Thyroid gland (tissue), 4 donors: ENCODE data around the gene PUM2. TPM values are rescaled to one million over a fixed set of nuclear protein-coding genes. Genes with fewer than 3 reads are reported as not detected.

Experiments used
- DNase-seq, 2 donors: peaks; one replicate each; pipeline ENCODE4 v3.0.0-alpha.2; 2019
- H3K27ac ChIP-seq, 3 donors: fragments of 200-600 bp; sonication (generic); 1 replicate in 2 of 3; 2 replicates in 1 of 3; pipeline ENCODE4 v1.5.1; 2016 to 2019; ENCODE audit warnings: mild to moderate bottlenecking in 1 of 3, moderate library complexity in 1 of 3
- H3K27me3 ChIP-seq: fragments of 200-600 bp; sonication (generic); one replicate; pipeline ENCODE4 v1.5.1; 2019
- H3K36me3 ChIP-seq, 2 donors: fragments of 200-600 bp; sonication (generic); one replicate each; pipeline ENCODE4 v1.5.1; 2016 to 2019
- H3K4me1 ChIP-seq, 2 donors: fragments of 200-600 bp; sonication (generic); one replicate each; pipeline ENCODE4 v1.5.1; 2017 to 2019
- H3K4me3 ChIP-seq, 3 donors: fragments of 200-600 bp; sonication (generic); replicated peaks in 1 of 3; 1 replicate in 2 of 3; 2 replicates in 1 of 3; pipeline ENCODE4 v1.5.1; 2016; ENCODE audit warnings: mild to moderate bottlenecking in 1 of 3
- H3K9me3 ChIP-seq: fragments of 200-600 bp; sonication (generic); one replicate; pipeline ENCODE4 v1.5.1; 2017
- CTCF ChIP-seq, 6 experiments: fragments of 200-600 bp in 3 of 6; fragments of 450-650 bp in 3 of 6; sonication (generic) in 3 of 6; IDR thresholded peaks; one replicate each; pipeline ENCODE4 v1.5.1; 2016 to 2019; ENCODE audit warnings: antibody characterized with exemption in 6 of 6, mild to moderate bottlenecking in 2 of 6, inconsistent platforms in 1 of 6, moderate library complexity in 1 of 6
- POLR2A ChIP-seq, 2 donors: fragments of 450-650 bp; IDR thresholded peaks; one replicate each; pipeline ENCODE4 v1.6.1; 2017; ENCODE audit warnings: antibody characterized with exemption in 2 of 2, mild to moderate bottlenecking in 2 of 2, moderate library complexity in 1 of 2
- WGBS, 2 donors: methylation state at CpG; one replicate each; pipeline ENCODE4 v1.1.5; 2017; 5-methylcytosine and 5-hydroxymethylcytosine counted together
- intact Hi-C: fragments of 100-400 bp; cut with DNase I; formaldehyde crosslinking; loops from one replicate; pipeline ENCODE4 v1.15.1; 2023
- total RNA-seq, 4 donors: library from RNA; depleted of rRNA; stranded (reverse); fragments of >200 nt; gene quantifications; one replicate each; pipeline ENCODE4 v1.2.3, GENCODE V29; 2016

The PUM2 gene
- total RNA-seq, 4 donors from 2014 or later, result 87.5 to 102 (median 91.8) TPM

- intact Hi-C loops, result no loop called here
- H3K9me3 ChIP-seq, result no peaks in the 10 kb centered on the region
- no peak for DNase-seq
- peaks cover 3 to 35% of the 10 kb centered on the region in 2 donors for H3K4me1 ChIP-seq
- peak overlapping the region in 2 of 3 donors; percentile 1 to 71 for H3K27ac ChIP-seq
- TF ChIP-seq POLR2A (IDR thresholded peaks at IDR 0.05) (no peak), CTCF (IDR thresholded peaks at IDR 0.05) (no peak)
- no peaks in the 10 kb centered on the region for H3K36me3 ChIP-seq
- no peak overlapping the region for H3K4me3 ChIP-seq
- no peaks in the 10 kb centered on the region for H3K27me3 ChIP-seq
- WGBS, 2 donors, result 70 to 76% methylated on average over 4 to 5 of the region's 5 CpGs
Observed at GRCh38 chr2:20207051-20207450, 143.6 kb downstream of the PUM2 start.

- no peaks in the 10 kb centered on the region for H3K9me3 ChIP-seq
- WGBS, 2 donors, result 67 to 78% methylated on average over 6 of the region's 10 CpGs
- peaks cover 3 to 35% of the 10 kb centered on the region in 2 donors for H3K4me1 ChIP-seq
Observed at GRCh38 chr2:20205915-20206524, 144.6 kb downstream of the PUM2 start.

GRCh38 chr2:20205069-20205468 is 145.6 kb downstream of the PUM2 start:
- no peaks in the 10 kb centered on the region for H3K27me3 ChIP-seq
- no peak overlapping the region for H3K4me3 ChIP-seq
- H3K9me3 ChIP-seq, result no peaks in the 10 kb centered on the region
- H3K36me3 ChIP-seq, result no peaks in the 10 kb centered on the region
- TF ChIP-seq CTCF (IDR thresholded peaks at IDR 0.05) (no peak), POLR2A (IDR thresholded peaks at IDR 0.05) (no peak)
- DNase-seq, result no peak
- 93 to 98% methylated on average over 4 to 6 of the region's 7 CpGs for WGBS, 2 donors
- intact Hi-C loops, result no loop called here
- no peak overlapping the region for H3K27ac ChIP-seq
- H3K4me1 ChIP-seq, result peaks cover 3 to 35% of the 10 kb centered on the region in 2 donors

More at GRCh38 chr2:20205915-20206524, 144.6 kb downstream of the PUM2 start:
- H3K27me3 ChIP-seq, result no peaks in the 10 kb centered on the region
- peak; percentile 19 to 39 for DNase-seq
- intact Hi-C loops, result no loop called here
- H3K36me3 ChIP-seq, result no peaks in the 10 kb centered on the region
- H3K4me3 ChIP-seq, result no peak overlapping the region
- peak overlapping the region in 2 of 3 donors; percentile 1 to 49 for H3K27ac ChIP-seq
- TF ChIP-seq POLR2A (IDR thresholded peaks at IDR 0.05) (no peak), CTCF (IDR thresholded peaks at IDR 0.05) (peak in 1 of 6 experiments; percentile 14)

GRCh38 chr2:20203521-20204225 is 147.0 kb downstream of the PUM2 start:
- no peaks in the 10 kb centered on the region for H3K27me3 ChIP-seq
- no peaks in the 10 kb centered on the region for H3K9me3 ChIP-seq
- H3K27ac ChIP-seq, result no peak overlapping the region
- intact Hi-C loops, result no loop called here
- no peak for DNase-seq
- H3K36me3 ChIP-seq, result no peaks in the 10 kb centered on the region
- 89% methylated on average over 9 to 14 of the region's 17 CpGs for WGBS, 2 donors
- no peak overlapping the region for H3K4me3 ChIP-seq
- TF ChIP-seq POLR2A (IDR thresholded peaks at IDR 0.05), result no peak
- no peak for TF ChIP-seq CTCF (IDR thresholded peaks at IDR 0.05)
- H3K4me1 ChIP-seq, result peaks cover 3 to 34% of the 10 kb centered on the region in 2 donors

GRCh38 chr2:20203072-20203471 is 147.6 kb downstream of the PUM2 start:
- DNase-seq, result no peak
- TF ChIP-seq CTCF (IDR thresholded peaks at IDR 0.05) (no peak), POLR2A (IDR thresholded peaks at IDR 0.05) (no peak)
- Histone ChIP-seq H3K27me3 (no peaks in the 10 kb centered on the region), H3K36me3 (no peaks in the 10 kb centered on the region), H3K27ac (no peak overlapping the region), H3K4me3 (no peak overlapping the region), H3K4me1 (peaks cover 8 to 34% of the 10 kb centered on the region in 2 donors), H3K9me3 (no peaks in the 10 kb centered on the region)
- intact Hi-C loops, result no loop called here
- 94 to 97% methylated on average over 7 to 10 of the region's 10 CpGs for WGBS, 2 donors
